ENCODE results near the gene ATF4.

The ATF4 gene

GRCh38 chr22:39535831-39536449 lies 15.6 kb downstream of the ATF4 start:
- Histone ChIP-seq H3K27me3 (ENCODE audit: control insufficient read depth, insufficient read depth, low read length) (no peaks in the 10 kb centered on the region), H3K4me1 (ENCODE audit: control insufficient read depth, insufficient read depth, low read length) (peaks cover 21% of the 10 kb centered on the region), H3K9ac (ENCODE audit: low read length) (no peak overlapping the region), H3K9me3 (ENCODE audit: control insufficient read depth, low read length) (no peaks in the 10 kb centered on the region), H3K36me3 (ENCODE audit: control insufficient read depth, insufficient read depth, low read length) (no peaks in the 10 kb centered on the region), H3K4me3 (ENCODE audit: low read length) (no peak overlapping the region)

DNA sequence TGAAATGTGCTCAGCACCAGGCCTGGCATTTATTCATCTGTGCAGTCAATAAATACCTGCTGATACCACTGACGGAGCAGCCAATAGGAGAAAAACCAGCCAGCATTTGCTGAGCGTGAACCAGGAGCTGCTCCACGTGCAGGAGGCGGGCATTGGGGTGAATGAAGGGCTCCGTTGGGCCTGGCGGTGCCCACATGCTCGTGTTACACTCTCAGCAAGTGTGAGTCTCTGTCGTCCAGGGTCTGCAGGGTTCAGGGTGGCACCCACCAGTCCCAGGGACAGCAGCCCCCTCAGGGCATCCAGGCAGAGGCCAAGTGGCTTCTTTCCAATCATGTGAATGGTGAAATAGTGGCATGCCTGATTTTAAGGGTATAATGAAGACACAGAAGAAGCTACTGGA lies 16.3 kb downstream of the ATF4 start:
- Histone ChIP-seq H3K27me3 (ENCODE audit: control insufficient read depth, insufficient read depth, low read length) (peaks cover under 1% of the 10 kb centered on the region), H3K9ac (ENCODE audit: low read length) (no peak overlapping the region), H3K4me1 (ENCODE audit: control insufficient read depth, insufficient read depth, low read length) (peaks cover 13% of the 10 kb centered on the region), H3K4me3 (ENCODE audit: low read length) (no peak overlapping the region), H3K9me3 (ENCODE audit: control insufficient read depth, low read length) (no peaks in the 10 kb centered on the region), H3K36me3 (ENCODE audit: control insufficient read depth, insufficient read depth, low read length) (no peaks in the 10 kb centered on the region)

DNA sequence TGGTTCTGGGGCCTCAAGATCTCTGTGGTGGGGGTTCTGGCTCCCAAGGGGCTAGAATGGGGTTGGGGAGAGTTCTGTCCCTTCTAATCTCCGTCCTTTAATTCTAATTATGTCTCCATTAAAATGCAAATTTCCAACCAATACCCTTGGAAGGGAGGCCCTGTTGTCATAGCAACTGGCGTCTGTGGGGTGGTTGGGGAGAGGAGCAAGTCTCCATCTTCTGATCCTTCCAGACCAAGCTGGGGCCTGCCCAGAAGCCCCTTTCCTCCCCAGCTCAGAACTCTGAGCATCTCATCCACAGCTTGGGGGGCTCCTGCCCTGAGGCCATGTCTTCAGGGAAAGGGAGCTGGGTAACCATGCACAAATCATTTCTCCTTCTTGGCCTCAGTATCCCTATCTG lies 17.6 kb downstream of the ATF4 start:
- H3K4me1 ChIP-seq (ENCODE audit: control insufficient read depth, insufficient read depth, low read length), result peaks cover 11% of the 10 kb centered on the region
- no peaks in the 10 kb centered on the region for H3K9me3 ChIP-seq (ENCODE audit: control insufficient read depth, low read length)
- H3K9ac ChIP-seq (ENCODE audit: low read length), result no peak overlapping the region
- no peaks in the 10 kb centered on the region for H3K36me3 ChIP-seq (ENCODE audit: control insufficient read depth, insufficient read depth, low read length)
- H3K4me3 ChIP-seq (ENCODE audit: low read length), result no peak overlapping the region
- H3K27me3 ChIP-seq (ENCODE audit: control insufficient read depth, insufficient read depth, low read length), result peaks cover 5% of the 10 kb centered on the region

GRCh38 chr22:39543095-39543494 lies 22.7 kb downstream of the ATF4 start:
- Histone ChIP-seq H3K9me3 (ENCODE audit: control insufficient read depth, low read length) (no peaks in the 10 kb centered on the region), H3K4me3 (ENCODE audit: low read length) (no peak overlapping the region), H3K9ac (ENCODE audit: low read length) (no peak overlapping the region), H3K27me3 (ENCODE audit: control insufficient read depth, insufficient read depth, low read length) (peaks cover 18% of the 10 kb centered on the region), H3K36me3 (ENCODE audit: control insufficient read depth, insufficient read depth, low read length) (no peaks in the 10 kb centered on the region), H3K4me1 (ENCODE audit: control insufficient read depth, insufficient read depth, low read length) (no peaks in the 10 kb centered on the region)

DNA sequence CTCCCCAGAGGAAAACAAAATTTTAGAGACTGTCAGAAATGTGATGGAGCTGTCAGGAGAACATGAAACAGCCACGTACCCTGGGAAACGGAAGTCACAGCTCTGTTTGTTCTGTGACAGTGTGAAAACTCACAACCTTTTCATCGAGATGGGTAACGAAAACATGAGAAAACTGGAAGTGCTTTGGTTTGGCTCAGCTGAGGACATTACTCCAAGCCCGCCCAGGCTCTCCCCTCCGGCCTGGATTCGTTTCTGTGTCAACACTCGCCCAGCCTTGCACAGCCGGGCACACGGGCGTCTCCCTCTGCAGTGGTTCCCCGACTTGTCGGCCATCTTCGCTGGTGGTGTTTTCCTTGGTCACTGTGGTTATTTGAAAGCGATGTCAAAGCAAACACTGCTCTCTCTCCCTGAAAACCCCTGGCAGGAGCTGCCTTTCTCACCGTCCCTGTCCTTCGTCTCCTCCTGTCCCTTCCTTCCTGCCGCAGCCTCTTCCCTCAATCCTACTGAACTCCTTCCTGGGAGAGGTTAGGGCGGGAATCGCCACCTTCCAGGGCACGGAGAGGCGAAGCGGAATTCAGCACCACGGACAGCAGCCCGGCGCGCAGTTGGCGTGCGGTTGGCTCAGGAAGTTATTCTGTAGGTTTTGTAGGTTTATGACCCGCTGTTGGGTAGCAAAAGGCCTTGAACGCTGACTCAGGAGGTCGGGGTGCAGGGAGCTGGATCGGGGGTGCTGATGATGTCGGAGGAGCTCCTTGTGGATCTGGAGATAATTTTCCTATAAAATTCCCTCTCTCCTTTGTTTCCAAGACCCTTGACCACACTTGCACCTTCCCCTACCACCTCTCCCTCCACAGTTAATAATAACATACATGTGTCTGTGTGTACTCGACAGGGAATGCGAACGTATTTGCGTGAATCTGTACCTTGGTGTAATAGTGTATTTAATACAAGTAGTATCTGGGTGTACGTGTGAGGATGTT lies 25.3 kb downstream of the ATF4 start:
- Histone ChIP-seq H3K27me3 (ENCODE audit: control insufficient read depth, insufficient read depth, low read length) (peaks cover 23% of the 10 kb centered on the region), H3K4me3 (ENCODE audit: low read length) (no peak overlapping the region)

GRCh38 chr22:39546889-39547586 lies 26.7 kb downstream of the ATF4 start:
- no peaks in the 10 kb centered on the region for H3K4me1 ChIP-seq (ENCODE audit: control insufficient read depth, insufficient read depth, low read length)
- H3K9ac ChIP-seq (ENCODE audit: low read length), result no peak overlapping the region
- H3K9me3 ChIP-seq (ENCODE audit: control insufficient read depth, low read length), result no peaks in the 10 kb centered on the region
- H3K27me3 ChIP-seq (ENCODE audit: control insufficient read depth, insufficient read depth, low read length), result peaks cover 23% of the 10 kb centered on the region
- no peak overlapping the region for H3K4me3 ChIP-seq (ENCODE audit: low read length)
- H3K36me3 ChIP-seq (ENCODE audit: control insufficient read depth, insufficient read depth, low read length), result no peaks in the 10 kb centered on the region

More for the DNA sequence above, 25.3 kb downstream of the ATF4 start:
- H3K36me3 ChIP-seq (ENCODE audit: control insufficient read depth, insufficient read depth, low read length), result no peaks in the 10 kb centered on the region
- H3K9me3 ChIP-seq (ENCODE audit: control insufficient read depth, low read length), result no peaks in the 10 kb centered on the region
- no peak overlapping the region for H3K9ac ChIP-seq (ENCODE audit: low read length)
- H3K4me1 ChIP-seq (ENCODE audit: control insufficient read depth, insufficient read depth, low read length), result no peaks in the 10 kb centered on the region

GRCh38 chr22:39547587-39547947 lies 27.2 kb downstream of the ATF4 start:
- peaks cover 27% of the 10 kb centered on the region for H3K27me3 ChIP-seq (ENCODE audit: control insufficient read depth, insufficient read depth, low read length)
- no peak overlapping the region for H3K9ac ChIP-seq (ENCODE audit: low read length)
- no peak overlapping the region for H3K4me3 ChIP-seq (ENCODE audit: low read length)
- H3K36me3 ChIP-seq (ENCODE audit: control insufficient read depth, insufficient read depth, low read length), result no peaks in the 10 kb centered on the region
- H3K4me1 ChIP-seq (ENCODE audit: control insufficient read depth, insufficient read depth, low read length), result no peaks in the 10 kb centered on the region
- no peaks in the 10 kb centered on the region for H3K9me3 ChIP-seq (ENCODE audit: control insufficient read depth, low read length)

DNA sequence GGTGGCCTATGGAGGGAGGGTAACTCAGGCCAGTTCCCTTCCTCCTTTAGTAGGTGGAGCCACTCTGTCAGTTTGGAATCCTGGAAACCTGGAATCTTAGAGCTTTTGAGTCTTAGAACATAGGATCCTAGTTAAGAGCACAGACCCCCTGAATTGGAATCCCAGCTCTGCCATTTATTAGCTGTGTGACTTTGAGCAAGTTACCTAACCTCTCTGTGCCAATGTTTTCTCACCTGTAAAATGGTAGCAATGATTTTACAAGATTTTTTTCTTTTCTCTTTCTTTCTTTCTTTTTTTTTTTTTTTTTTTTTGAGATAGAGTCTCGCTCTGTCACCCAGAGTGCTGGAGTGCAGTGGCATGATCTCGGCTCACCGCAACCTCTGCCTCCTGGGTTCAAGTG lies 33.1 kb downstream of the ATF4 start:
- Histone ChIP-seq H3K4me1 (ENCODE audit: control insufficient read depth, insufficient read depth, low read length) (no peaks in the 10 kb centered on the region), H3K36me3 (ENCODE audit: control insufficient read depth, insufficient read depth, low read length) (no peaks in the 10 kb centered on the region), H3K4me3 (ENCODE audit: low read length) (no peak overlapping the region), H3K27me3 (ENCODE audit: control insufficient read depth, insufficient read depth, low read length) (peaks cover 45% of the 10 kb centered on the region), H3K9ac (ENCODE audit: low read length) (no peak overlapping the region), H3K9me3 (ENCODE audit: control insufficient read depth, low read length) (no peaks in the 10 kb centered on the region)

DNA sequence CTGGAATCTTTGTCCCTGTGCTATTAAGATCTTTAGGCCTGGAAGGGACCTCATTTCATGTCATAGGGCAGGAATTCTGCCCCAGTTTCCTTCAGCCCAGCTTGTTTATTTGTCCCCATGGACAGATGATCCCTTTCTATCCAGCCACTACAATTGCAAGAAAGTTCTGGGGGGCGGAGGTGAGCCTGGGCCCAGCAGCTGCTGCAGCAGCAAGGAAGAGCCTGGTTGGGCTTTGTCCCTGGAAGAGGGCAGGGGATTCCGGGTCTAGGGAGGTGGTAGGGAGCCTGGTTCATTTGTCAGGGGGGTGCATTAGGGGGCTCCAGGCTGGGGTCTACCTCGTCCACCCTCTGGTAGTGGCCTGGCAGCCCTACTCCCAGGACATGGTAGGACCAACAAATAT lies 33.8 kb downstream of the ATF4 start:
- no peaks in the 10 kb centered on the region for H3K4me1 ChIP-seq (ENCODE audit: control insufficient read depth, insufficient read depth, low read length)
- H3K27me3 ChIP-seq (ENCODE audit: control insufficient read depth, insufficient read depth, low read length), result peaks cover 52% of the 10 kb centered on the region
- H3K36me3 ChIP-seq (ENCODE audit: control insufficient read depth, insufficient read depth, low read length), result no peaks in the 10 kb centered on the region
- no peak overlapping the region for H3K4me3 ChIP-seq (ENCODE audit: low read length)
- no peaks in the 10 kb centered on the region for H3K9me3 ChIP-seq (ENCODE audit: control insufficient read depth, low read length)
- H3K9ac ChIP-seq (ENCODE audit: low read length), result no peak overlapping the region

GRCh38 chr22:39556970-39557841 lies 36.8 kb downstream of the ATF4 start:
- H3K36me3 ChIP-seq (ENCODE audit: control insufficient read depth, insufficient read depth, low read length), result no peaks in the 10 kb centered on the region
- no peak overlapping the region for H3K4me3 ChIP-seq (ENCODE audit: low read length)
- peaks cover 57% of the 10 kb centered on the region for H3K27me3 ChIP-seq (ENCODE audit: control insufficient read depth, insufficient read depth, low read length)
- no peak overlapping the region for H3K9ac ChIP-seq (ENCODE audit: low read length)
- no peaks in the 10 kb centered on the region for H3K9me3 ChIP-seq (ENCODE audit: control insufficient read depth, low read length)
- no peaks in the 10 kb centered on the region for H3K4me1 ChIP-seq (ENCODE audit: control insufficient read depth, insufficient read depth, low read length)

DNA sequence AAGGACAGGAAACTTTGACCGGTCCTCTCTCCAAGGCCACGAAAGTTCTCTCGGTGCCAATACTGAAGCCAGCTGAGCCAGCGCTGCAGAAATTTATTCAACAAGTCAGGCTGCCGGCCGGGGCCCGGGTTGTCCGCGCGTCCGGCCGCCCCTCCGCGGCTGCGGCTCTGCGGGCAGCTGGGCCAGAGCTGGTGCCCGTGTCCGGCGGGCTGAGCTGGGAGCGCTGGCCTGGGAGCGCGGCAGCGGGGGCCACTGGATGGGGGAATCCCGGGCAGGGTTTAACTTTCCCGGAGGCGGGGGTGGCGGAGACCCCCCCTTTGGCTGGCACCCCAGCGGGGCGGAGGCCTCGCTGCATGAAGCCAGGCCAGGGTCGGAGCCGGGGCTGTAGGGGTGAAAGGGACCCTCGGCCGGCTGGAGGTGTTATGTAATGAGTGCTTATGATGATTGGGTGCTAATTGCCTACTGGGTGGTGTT lies 37.9 kb downstream of the ATF4 start:
- no peaks in the 10 kb centered on the region for H3K4me1 ChIP-seq (ENCODE audit: control insufficient read depth, insufficient read depth, low read length)
- H3K4me3 ChIP-seq (ENCODE audit: low read length), result no peak overlapping the region
- H3K27me3 ChIP-seq (ENCODE audit: control insufficient read depth, insufficient read depth, low read length), result peaks cover 51% of the 10 kb centered on the region
- no peak overlapping the region for H3K9ac ChIP-seq (ENCODE audit: low read length)
- no peaks in the 10 kb centered on the region for H3K36me3 ChIP-seq (ENCODE audit: control insufficient read depth, insufficient read depth, low read length)
- H3K9me3 ChIP-seq (ENCODE audit: control insufficient read depth, low read length), result no peaks in the 10 kb centered on the region

All from mucosa of stomach (tissue), 1 donor.